HG03139 (cell line): ENCODE measurements around the gene FLYWCH2.

Experiments used
- ATAC-seq: cut with Tn5 transposase; IDR thresholded peaks from one replicate; pipeline ENCODE4 v1.9.1; 2021; ENCODE audit not compliant: unreplicated experiment

Gene FLYWCH2

DNA sequence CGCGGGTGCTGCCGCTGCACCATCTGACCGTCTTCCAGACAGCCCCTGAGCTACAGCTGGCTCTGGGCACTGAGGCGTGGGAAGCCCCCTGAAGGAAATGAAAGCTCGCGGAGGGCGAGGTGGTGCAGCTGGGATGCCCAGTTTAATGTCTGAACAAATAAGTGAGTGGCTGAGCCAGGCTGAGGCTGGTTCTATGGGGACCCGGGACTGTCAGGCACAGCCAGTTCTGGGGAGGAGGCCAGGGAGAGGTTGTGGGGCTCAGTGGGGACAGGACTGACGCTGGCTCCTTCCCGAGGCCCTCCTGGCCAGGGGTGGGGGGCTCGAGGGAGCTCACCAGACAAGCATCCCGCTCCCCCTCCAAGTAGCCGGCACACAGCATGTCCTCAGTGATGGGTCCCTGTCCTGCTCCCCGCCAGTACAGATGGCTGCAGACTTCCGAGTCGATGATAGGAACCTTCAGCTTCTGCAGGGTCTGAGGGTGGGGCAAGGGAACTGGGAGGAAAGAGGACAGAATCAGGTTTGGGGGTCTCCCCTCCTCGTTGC lies 29.4 kb upstream of the FLYWCH2 start:
- no peak for ATAC-seq

DNA sequence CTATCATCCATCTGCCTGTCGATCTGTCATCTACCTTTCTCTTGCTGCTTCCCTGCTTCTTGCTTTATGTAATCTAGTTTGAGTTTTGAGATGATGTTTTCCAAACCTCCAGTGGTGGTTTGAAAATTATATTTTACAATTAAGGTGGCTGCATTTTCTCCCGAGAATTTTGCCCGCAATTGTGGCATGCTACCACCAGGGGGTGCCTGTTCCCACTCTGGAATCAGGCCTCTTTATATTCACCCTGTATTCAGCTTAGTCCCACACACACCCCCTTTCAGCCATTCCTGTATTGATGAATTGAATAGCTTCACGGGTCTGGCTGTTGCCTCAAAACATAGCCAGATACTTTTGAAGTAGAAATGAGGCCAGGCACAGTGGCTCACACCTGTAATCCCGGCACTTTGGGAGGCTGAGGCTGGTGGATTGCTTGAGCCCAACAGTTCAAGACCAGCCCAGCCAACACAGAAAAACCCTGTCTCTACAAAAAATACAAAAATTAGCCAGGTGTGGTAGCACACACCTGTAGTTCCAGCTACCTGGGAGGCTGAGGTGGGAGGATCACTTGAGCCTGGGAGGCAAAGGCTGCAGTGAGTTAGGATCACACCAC lies 28.2 kb upstream of the FLYWCH2 start:
- no peak for ATAC-seq

DNA sequence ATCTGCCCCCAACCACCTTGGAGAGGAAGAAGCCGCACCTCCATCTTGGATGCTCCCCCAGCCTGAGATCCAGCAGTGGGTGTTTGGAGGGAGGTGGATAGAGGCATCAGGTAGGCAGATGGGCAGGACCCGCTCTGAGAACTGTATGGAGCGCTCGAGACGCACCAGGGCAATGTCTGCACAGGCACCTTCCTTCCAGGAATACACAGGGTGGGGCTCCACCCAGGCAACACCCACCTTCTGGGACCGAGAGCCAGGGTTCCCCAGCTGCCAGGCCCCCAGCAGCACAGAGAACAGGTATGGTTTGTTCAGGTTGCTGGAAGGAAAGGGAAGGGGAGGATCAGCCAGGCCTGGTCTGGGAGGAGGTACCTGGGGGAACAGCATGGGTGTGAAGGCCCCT lies 27.5 kb upstream of the FLYWCH2 start:
- no peak for ATAC-seq

DNA sequence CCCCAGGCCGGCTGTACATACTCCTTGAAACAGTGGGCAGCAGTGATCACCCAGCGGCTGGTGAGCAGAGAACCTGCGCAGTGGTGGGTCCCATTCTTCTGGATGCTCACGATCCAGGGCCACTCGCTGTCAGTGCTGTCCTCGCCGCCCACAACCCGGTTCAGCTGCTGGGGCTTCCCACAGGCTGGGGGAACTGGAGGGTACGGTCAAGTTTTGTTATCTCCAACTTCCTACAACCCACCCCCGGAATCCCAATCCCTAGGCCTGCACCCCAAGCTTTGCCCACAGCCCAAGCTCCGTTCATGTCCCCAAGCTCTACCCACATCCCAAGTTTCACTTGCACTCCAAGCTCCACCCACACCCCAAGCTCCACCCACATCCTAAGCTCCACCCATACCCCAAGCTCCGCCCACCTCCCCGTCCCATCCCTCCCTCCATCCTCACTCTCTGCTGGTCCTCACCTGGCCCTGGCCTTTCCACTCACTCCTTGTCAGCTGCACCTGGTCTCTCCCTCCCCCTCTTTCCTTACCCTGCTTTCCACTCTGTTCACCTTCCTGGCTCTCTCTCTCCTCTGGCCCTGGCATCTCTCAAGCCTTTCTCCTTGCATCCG lies 26.8 kb upstream of the FLYWCH2 start:
- no peak for ATAC-seq

DNA sequence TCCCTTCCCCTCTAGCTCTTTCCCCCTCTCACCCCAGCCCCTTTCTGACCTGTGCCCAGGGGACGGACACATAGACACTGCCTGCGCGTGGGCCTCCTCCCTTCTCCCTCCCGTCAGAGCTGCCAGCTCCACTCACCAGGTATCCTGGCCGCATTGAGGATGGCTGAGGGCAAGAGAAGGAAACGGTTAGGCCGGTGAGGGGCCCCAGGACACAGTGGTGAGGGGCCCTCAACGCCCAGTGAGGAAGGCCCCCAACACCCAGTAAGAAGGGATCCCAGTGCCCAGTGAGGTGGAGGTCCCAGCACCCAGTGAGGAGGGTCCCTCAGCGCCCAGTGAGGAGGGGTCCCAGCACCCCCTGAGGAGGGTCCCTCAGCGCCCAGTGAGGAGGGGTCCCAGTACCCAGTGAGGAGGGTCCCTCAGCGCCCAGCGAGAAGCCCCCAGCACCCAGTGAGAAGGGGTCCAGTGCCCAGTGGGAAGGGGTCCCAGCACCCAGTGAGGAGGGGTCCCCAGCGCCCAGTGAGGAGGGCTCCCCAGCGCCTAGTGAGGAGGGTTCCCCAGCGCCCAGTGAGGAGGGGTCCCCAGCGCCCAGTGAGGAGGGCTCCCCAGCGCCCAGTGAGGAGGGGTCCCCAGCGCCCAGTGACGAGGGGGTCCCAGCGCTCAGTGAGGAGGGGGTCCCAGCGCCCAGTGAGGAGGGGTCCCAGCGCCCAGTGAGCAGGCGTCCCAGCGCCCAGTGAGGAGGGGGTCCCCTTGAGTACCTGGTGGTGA lies 26.1 kb upstream of the FLYWCH2 start:
- ATAC-seq: no peak

DNA sequence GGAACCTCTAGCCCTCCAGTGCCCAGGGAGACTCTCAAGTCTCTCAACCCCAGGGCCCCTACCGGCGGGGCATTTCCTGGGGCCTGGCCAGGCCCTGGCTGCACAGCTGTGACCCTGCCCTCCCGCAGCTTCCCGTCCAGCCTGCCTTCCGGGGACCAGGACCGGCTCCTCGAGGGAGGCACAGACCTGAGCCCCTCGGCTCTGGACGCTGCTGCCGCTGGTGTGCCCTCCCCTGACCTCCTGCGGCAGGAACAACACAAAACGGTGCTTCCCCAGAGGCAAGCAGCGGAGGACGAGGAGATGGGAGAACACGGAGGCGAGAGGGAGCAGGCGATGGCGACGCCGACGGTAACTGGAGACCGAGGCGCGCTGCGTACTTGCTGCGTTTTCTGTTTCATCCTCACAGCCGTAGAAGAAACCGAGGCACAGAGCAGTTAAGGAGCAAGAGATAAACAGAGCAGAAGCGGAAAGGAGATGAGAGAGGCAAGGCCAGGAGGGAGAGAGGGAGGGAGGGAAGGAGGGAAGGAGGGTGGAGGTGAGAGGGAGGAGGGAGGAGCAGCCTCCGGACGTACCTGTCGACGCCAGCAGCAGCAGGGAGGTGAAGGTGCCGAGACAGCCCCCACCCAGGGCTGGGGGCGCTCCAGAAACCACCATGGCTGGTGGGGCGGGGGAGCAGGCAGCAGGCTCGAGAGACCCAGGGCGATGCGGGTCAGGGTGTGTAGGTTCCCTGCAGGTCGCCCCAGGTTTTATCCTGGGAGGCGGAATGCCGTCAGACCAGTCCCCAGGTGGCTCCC lies 25.4 kb upstream of the FLYWCH2 start, which contains the start of gene PRSS22:
PRSS22 (minus strand) TSS at position 720 of the 794 bp plus-strand sequence; CDS start at position 654, 66 bp downstream.
- ATAC-seq: no peak

DNA sequence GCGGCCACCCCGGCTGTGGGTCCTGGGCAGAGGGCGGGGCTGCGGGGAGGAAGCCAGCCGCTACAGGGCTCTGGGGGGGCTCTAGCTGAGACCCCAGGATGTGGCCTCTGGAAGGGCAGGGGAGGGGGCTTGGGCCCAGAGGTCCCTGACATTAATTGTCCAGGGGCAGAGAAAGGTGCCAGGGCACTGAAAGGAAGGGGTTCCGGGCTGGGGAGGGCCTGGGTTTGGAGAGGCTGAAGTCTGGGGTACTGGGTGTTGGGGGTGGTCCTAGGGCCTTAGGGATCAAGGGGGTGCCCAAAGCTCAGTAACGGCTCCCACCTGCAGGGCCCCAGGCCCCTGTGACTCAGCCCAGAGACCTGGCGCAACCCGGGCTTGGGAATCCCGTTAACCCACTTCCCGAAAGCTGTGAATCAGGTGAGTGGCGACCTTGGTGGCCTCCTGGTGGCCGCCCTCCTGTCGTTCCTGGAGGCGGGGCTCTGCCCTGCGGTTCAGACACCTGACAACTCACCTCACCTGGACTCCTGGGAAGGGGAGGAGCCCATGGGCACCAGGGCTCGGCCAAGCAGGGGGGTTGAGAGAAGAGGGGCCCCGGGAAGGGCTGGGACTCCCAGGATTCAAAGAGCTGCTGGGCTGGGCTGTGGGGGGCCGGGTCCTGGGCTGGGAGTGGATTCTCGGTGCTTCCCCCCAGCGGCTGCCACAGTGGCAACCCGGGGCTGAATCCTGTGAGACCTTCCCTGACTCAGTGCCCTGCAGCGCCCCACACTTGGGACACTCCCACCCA lies 24.6 kb upstream of the FLYWCH2 start:
- no peak for ATAC-seq

DNA sequence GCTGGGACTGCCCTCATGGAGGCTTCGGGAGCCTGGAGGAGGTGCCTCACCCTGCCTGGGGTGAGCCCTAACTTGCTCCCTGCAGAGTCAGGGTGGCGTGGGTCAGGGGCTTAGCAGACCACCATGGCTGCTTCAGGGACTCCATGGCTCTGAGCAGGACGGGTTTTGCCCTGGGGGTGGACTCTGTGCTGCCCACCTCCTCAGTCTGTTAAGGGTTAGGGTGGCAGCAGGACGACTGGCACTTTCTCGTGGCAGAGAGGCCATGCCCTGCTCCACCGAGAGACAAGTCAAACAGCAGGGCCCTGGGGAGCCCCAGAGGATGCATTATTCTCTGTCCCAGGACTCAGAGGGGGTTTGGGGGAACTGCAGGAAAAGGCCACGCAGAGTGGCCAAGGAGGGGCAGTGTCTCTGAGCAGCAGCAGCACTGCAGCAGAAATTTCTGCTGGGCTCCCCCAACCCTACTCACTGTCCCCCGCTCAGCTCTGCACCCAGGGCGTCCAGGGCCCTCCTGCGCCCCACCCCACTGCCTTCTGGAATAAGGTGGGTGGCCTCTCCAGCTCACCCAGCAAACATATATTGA lies 23.2 kb upstream of the FLYWCH2 start:
- no peak for ATAC-seq

DNA sequence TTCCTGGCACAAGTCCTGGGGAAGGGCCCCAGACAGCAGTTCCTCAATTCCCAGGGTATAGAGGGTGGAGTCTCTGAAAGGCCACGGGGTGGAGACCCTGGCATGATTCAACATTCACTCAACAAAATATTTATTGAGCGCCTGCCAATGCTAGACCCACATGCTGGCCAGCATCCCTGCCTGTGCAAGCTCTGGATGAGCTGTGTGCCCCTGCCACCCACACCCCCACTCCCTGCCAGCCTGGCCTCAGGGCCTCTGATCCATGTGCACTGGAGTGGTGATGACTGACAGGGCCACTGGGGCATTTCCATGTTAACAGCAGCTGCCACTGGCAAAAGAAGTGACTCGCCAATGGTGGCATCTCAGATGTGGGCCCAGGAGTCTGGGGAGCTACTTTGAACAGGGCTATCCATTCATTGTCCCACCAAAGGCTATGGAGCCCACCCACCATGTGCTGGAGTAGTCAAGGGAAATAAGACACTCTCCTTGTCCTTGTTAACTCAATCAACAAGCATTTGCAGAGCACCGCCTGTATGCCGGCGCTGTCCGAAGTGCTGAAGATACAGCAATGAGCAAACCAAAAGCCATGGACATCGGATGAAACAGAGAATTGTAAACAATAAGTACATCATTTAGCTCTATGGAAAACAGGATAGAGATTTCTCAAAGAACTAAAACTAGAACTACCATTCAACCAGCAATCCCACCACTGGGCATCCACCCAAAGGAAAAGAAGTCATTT lies 22.0 kb upstream of the FLYWCH2 start:
- no peak for ATAC-seq

DNA sequence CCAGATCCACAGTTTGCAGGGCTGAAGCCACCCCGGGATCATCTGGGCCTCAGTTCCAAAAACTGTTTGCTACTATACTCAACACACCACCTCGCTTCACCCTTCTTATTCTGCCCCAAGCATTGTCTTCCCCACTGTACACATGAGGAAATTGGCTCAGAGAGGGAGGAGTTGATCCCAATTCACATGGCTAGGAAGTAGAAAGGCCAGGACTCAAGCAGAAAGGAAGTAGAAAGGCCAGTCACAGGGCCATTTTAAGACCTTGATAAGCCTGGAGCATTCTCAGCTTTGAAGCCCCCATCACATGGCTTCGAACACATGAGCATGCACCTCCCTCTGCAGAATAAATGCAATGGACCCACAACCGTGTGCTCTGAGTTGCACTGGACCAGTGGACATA lies 17.4 kb upstream of the FLYWCH2 start:
- ATAC-seq: no peak

DNA sequence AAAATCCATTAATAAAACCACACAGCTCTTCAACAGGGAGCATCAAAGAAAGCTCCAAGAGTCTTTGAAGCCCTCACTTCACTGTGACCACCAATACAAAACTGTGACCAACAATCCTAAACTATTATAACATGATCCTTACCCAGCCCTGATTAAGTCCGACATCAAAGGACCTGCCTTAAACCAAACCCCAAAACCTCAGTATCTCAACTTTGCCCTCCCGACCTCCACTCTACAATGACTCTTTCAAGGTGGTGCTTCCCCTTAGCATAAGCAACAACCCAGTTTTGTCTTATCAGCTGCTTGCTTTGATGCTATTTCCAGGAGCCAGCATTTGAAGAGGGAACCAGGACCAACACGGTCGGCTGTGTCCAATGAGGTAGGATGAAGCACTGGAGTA lies 16.6 kb upstream of the FLYWCH2 start:
- no peak for ATAC-seq

DNA sequence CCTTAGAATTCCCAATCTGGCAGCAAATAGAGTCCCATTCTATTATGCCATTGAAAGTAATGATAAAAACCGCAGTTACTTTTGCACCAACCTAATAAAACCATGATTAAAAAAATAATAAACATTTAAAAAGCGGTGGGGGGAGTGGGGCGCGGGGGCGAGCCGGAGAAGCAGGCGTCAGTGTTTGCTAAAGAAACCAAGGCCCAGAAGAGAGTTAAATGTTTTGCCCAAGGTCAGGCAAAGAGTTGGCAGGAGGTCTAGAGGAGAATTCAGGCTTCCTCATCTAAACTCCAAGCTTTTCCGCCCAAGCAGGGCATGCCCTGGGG lies 15.4 kb upstream of the FLYWCH2 start:
- ATAC-seq: no peak

DNA sequence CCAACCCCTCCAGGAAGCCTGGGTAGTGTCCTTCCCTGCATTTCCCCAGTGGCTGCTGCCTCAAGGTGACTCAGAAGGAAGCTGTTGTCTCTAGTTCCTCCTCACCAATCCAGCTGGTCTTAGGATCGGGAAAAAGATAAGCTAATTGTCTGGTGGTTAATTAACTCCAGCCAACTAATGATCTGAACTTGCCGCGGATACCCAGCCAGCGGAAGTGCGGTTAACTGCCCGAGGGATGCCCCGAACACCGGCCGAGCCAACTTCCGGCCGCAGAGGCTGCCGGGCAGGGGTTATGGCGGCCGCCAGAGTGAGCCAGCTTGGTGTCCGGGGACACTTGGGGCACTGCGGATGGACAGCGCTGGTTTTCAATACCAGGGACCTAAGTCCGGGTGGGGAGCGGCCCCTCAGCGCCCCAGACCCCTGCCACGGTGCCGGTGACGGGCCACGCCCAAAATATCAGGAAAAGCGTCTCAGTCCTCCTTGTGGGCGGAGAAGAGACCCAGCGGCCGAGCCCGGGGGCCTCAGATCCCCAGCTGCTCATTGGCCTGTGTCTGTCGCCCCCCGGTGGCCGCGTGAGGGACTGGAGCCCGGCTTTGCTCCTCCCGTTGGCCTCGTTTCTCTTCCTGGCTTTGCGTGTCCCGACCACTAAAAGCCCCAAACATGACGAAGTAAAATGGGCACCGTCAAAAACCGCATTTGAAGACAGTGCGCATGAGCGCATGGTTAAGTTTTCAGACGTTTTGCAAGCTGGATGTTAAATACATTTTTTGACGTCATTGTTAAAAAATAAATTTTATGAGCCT lies 14.8 kb upstream of the FLYWCH2 start:
- peak; percentile 78 for ATAC-seq

DNA sequence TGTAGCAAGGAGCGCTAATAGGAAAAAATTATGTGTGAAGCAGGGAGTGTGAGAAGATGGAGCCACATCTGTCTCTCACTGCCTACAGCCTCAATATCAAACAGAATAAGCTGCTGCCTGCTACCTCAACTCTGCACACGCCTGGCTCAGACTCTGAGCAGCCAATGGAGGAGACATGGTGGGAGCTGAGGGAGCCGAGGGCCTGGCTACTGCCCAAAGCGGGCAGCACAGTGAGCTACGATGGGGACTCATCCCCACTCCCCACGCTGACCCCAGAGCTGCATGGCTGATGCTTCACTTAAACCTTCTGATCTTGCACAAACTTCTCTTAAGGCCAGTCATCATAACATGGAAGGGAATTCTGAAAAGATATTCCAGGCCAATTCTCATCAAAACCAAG lies 11.1 kb upstream of the FLYWCH2 start:
- ATAC-seq: no peak

DNA sequence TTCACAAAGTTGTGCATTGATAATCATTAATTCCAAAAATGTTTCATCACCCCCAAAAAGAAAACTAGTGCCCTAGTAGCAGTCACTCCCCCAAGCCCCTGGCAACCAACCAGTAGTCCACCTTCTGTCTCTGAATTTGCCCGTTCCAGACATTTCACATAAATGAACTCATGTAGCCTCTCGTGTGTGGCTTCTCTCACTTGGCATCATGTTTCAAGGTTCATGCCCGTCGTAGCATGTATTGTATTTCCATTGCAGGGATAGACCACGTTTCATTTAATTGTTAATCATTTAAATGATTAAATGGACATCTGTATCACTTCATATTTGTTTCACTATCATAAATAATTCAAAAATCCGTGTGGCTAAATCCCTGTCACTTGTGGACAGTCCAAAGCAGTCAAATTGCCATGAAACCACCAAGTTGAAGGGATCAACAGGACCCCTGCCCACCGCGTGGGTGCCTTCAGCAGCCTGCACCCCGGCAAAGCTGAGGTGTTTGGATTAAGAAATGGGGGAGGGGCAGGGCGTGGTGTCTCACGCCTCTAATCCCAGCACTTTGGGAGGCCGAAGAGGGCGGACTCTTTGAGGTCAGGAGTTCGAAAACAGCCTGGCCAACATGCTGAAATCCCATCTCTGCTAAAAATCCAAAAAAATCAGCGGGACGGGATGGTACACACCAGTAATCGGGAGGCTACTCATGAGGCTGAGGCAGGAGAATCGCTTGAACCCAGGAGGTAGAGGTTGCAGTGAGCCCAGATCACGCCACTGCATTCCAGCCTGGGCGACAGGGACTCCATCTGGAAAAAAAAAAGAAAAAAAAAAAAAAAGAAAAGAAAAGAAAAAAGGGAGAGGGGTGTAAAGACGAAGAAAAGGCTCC lies 8.7 kb upstream of the FLYWCH2 start:
- no peak for ATAC-seq

DNA sequence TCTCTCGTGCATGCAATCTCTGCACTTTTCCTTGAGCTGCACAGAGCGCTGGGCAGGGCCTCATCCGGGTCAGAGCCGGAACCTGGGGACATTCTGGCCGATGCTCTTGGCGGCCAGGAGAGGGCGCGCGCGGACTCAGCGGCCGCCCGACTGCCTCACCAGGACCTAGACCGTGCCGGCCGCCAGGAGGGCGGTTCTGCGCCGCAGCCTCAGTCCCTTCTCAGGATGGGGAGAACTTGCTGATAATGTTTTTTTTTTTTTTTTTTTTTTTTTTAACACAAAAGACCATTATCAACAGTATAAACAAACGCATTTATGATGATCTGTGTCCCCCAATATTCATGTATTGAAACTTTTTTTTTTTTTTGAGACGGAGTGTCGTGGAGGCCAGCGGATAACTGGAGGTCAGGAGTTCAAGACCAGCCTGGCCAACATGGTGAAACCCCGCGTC lies 8.1 kb upstream of the FLYWCH2 start:
- ATAC-seq: no peak

DNA sequence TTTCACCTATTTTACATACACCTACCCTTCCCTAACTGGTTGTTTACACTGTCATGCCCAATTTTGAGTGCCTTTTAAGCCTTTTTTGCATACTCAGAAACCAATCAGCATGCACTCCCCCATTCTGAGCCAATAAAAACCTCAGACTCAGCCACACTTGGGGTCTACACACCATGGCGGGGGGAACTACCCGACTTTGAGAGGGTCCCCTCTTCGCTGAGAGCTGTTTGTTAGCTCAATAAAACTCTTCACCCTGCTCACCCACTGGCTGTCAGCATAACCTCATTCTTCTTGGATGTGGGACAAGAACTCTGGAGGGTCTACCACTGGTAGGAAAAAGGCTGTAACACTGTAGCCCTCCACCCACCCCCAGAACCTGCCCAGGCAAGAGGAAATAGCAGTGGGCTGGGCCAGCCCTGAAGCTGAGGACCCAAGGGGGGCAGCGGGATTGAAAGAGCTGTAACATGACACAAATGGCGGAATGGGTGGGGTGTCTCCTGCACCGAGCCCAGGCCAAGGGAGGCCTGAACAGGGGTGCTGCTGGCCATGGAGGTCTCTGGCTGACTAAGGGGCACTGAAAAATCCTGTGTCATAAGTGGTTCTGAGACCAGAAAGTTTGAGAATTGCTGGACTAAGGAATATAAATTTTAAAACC lies 3.0 kb upstream of the FLYWCH2 start:
- no peak for ATAC-seq
